Left ventricle myocardium inferior (tissue), 1 donor: ENCODE results near the gene GPR15. TPM values are rescaled to one million over a fixed set of nuclear protein-coding genes. Genes with fewer than 3 reads are reported as not detected.
"Not testable (repeated sequence)": the region's sequence is repeated elsewhere in the genome, so short reads cannot be mapped to it uniquely, and the experiment has no call there.

Source experiments
- DNase-seq: peaks from one replicate; pipeline ENCODE4 v3.0.0-alpha.2; 2020
- H3K27ac ChIP-seq: fragments of 200-600 bp; replicated peaks from 2 replicates; pipeline ENCODE4 v1.8.0; 2021
- H3K27me3 ChIP-seq: fragments of 200-600 bp; 2 replicates; pipeline ENCODE4 v1.8.0; 2021; ENCODE audit warnings: low read depth
- H3K36me3 ChIP-seq: fragments of 200-600 bp; 2 replicates; pipeline ENCODE4 v1.8.0; 2021
- H3K4me1 ChIP-seq: fragments of 200-600 bp; 2 replicates; pipeline ENCODE4 v1.8.0; 2021
- H3K4me3 ChIP-seq: fragments of 200-600 bp; 2 replicates; pipeline ENCODE4 v1.8.0; 2021; ENCODE audit warnings: mild to moderate bottlenecking, moderate library complexity
- H3K9me3 ChIP-seq: fragments of 200-600 bp; replicated peaks from 2 replicates; pipeline ENCODE4 v1.8.0; 2021
- CTCF ChIP-seq: fragments of 200-600 bp; IDR thresholded peaks from 2 replicates; pipeline ENCODE4 v1.8.0; 2021; ENCODE audit warnings: antibody characterized with exemption, mild to moderate bottlenecking, borderline replicate concordance
- intact Hi-C: fragments of 100-400 bp; cut with micrococcal nuclease; formaldehyde crosslinking; loops from one replicate; pipeline ENCODE4 v1.11.0; 2022
- total RNA-seq: library from RNA; stranded (reverse); fragmentation: NEBNext Ultra II Directional; extraction: Animal tissue kit (Norgen Biotek cat#: 25700); gene quantifications from one replicate; pipeline ENCODE4 v1.2.1, GENCODE V29; 2021
- donor health status: DM: no; HTN: yes; CAD: no; lungs with severe emphysema.

The GPR15 gene
- total RNA-seq, 1 donor from 2014 or later = not detected

GRCh38 chr3:98557324-98558010 lies 25.7 kb downstream of the GPR15 start:
- Histone ChIP-seq H3K27ac (no peak overlapping the region), H3K36me3 (no peaks in the 10 kb centered on the region), H3K4me1 (no peaks in the 10 kb centered on the region), H3K27me3 (peaks cover 4% of the 10 kb centered on the region), H3K9me3 (no peaks in the 10 kb centered on the region), H3K4me3 (no peak overlapping the region)
- TF ChIP-seq CTCF = no peak
- no peak for DNase-seq
- intact Hi-C loops = no loop called here

GRCh38 chr3:98558100-98558827 lies 26.5 kb downstream of the GPR15 start:
- Histone ChIP-seq H3K27ac (no peak overlapping the region), H3K36me3 (no peaks in the 10 kb centered on the region), H3K27me3 (peaks cover 4% of the 10 kb centered on the region), H3K4me1 (no peaks in the 10 kb centered on the region), H3K9me3 (no peaks in the 10 kb centered on the region), H3K4me3 (no peak overlapping the region)
- no peak for DNase-seq
- no peak for TF ChIP-seq CTCF
- intact Hi-C loops = no loop called here

GRCh38 chr3:98559769-98560168 lies 28.0 kb downstream of the GPR15 start:
- H3K36me3 ChIP-seq, H3K27me3 ChIP-seq, H3K27ac ChIP-seq, H3K4me3 ChIP-seq, intact Hi-C loops, DNase-seq, H3K9me3 ChIP-seq, H3K4me1 ChIP-seq: not testable (repeated sequence)

GRCh38 chr3:98560911-98561310 lies 29.1 kb downstream of the GPR15 start:
- no peak for TF ChIP-seq CTCF
- H3K36me3 ChIP-seq = no peaks in the 10 kb centered on the region
- intact Hi-C loops = no loop called here
- no peaks in the 10 kb centered on the region for H3K9me3 ChIP-seq
- peaks cover 4% of the 10 kb centered on the region for H3K27me3 ChIP-seq
- H3K4me3 ChIP-seq = no peak overlapping the region
- no peaks in the 10 kb centered on the region for H3K4me1 ChIP-seq
- DNase-seq = no peak
- H3K27ac ChIP-seq = no peak overlapping the region

- TF ChIP-seq CTCF = no peak
- Histone ChIP-seq H3K4me3 (no peak overlapping the region), H3K27ac (no peak overlapping the region), H3K27me3 (peaks cover 4% of the 10 kb centered on the region), H3K4me1 (no peaks in the 10 kb centered on the region), H3K36me3 (no peaks in the 10 kb centered on the region), H3K9me3 (no peaks in the 10 kb centered on the region)
- DNase-seq = no peak
- intact Hi-C loops = no loop called here
Observed at GRCh38 chr3:98561727-98562521, 30.1 kb downstream of the GPR15 start.
